IPS-18a (cell line): ENCODE results near the gene C1GALT1.
"Not testable (repeated sequence)": the region's sequence is repeated elsewhere in the genome, so short reads cannot be mapped to it uniquely, and the experiment has no call there.

Experiments
- H3K27ac ChIP-seq: one replicate; pipeline ENCODE4 v1.5.1; 2013; ENCODE audit warnings: low read length
- H3K27me3 ChIP-seq: one replicate; pipeline ENCODE4 v1.6.1; 2013; ENCODE audit warnings: mild to moderate bottlenecking, low read length; ENCODE audit not compliant: control insufficient read depth, insufficient read depth
- H3K36me3 ChIP-seq: one replicate; pipeline ENCODE4 v1.6.1; 2013; ENCODE audit warnings: low read depth, low read length; ENCODE audit not compliant: control insufficient read depth
- H3K4me1 ChIP-seq: one replicate; pipeline ENCODE4 v1.6.1; 2013; ENCODE audit warnings: low read depth, low read length; ENCODE audit not compliant: control insufficient read depth
- H3K4me3 ChIP-seq: one replicate; pipeline ENCODE4 v1.5.1; 2013; ENCODE audit warnings: low read length
- H3K9ac ChIP-seq: one replicate; pipeline ENCODE4 v1.6.1; 2013; ENCODE audit warnings: mild to moderate bottlenecking, low read length, moderate library complexity
- H3K9me3 ChIP-seq: one replicate; pipeline ENCODE4 v1.6.1; 2013; ENCODE audit warnings: low read depth, low read length; ENCODE audit not compliant: control insufficient read depth

C1GALT1 gene

DNA sequence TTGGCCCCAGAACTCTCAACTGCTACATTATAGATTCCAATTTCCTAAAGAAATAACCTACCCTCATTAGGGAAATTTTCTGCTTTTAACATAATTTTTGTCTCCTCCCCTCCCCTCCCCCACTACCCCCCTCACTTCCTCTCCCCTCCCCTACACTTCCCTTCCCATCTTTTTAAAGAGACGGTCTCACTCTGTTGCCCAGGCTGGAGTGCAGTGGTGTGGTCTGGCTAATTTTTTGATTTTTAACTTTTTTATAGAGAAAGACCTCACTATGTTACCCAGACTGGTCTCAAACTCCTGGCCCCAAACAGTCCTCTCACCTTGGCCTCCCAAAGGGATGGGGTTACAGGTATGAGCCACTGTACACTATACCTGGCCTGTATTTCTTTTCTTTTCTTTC lies 30.5 kb upstream of the C1GALT1 start:
- Histone ChIP-seq H3K9me3 (peaks cover 5% of the 10 kb centered on the region), H3K36me3 (no peaks in the 10 kb centered on the region), H3K27ac (no peak overlapping the region), H3K4me3 (no peak overlapping the region), H3K9ac (no peak overlapping the region), H3K27me3 (no peaks in the 10 kb centered on the region), H3K4me1 (no peaks in the 10 kb centered on the region)

DNA sequence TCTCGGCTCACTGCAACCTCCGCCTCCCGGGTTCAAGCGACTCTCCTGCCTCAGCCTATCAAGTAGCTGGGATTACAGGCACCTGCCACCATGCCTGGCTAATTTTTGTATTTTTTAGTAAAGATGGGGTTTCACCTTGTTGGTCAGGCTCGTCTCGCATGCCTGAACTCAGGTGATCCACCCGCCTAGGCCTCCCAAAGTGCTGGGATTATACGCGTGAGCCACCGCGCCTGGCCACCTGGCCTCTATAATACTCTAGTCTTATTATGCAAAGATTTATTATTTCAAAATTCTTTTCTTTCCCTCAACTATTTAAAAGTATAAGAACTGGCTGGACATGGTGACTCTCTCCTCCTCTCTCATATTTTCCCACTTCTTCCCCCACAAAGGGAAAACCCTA lies 30.0 kb upstream of the C1GALT1 start:
- H3K27me3 ChIP-seq: no peaks in the 10 kb centered on the region
- no peak overlapping the region for H3K9ac ChIP-seq
- no peaks in the 10 kb centered on the region for H3K36me3 ChIP-seq
- no peak overlapping the region for H3K4me3 ChIP-seq
- H3K27ac ChIP-seq: no peak overlapping the region
- H3K4me1 ChIP-seq: no peaks in the 10 kb centered on the region
- H3K9me3 ChIP-seq: peaks cover 5% of the 10 kb centered on the region

DNA sequence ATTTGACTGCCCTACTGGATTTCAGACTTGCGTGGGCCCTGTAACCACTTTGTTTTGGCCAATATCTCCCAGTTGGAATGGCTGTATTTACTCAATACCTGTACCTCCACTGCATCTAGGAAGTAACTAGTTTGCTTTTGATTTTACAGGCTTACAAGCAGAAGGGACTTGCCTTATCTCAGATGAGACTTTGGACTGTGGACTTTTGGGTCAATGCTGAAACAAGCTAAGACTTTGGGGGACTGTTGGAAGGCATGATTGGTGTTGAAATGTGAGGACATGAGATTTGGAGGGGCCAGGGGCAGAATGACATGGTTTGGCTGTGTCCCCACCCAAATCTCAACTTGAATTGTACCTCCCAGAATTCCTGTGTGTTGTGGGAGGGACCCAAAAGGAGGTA lies 28.0 kb upstream of the C1GALT1 start:
- not testable (repeated sequence) for H3K9ac ChIP-seq, H3K36me3 ChIP-seq, H3K27ac ChIP-seq, H3K4me3 ChIP-seq, H3K9me3 ChIP-seq, H3K4me1 ChIP-seq, H3K27me3 ChIP-seq

DNA sequence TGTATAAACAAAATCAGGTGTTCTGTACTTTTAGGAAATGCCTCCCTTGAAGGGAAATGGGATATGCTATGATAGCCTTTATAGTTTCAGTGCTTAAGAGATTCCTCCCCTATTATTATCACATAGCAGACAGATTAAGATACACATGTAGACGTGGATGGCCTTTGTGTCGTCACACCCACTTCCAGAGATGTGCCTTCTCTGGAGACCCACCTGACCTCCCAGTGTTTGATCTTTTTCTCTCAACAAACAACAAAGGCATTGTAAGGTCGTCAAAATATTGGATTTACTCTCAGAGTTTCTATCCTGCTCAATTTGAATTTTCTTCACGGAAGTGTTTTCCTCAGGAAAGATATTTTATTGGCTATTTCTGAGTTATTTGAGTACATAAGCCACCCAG lies 25.7 kb upstream of the C1GALT1 start:
- no peak overlapping the region for H3K4me3 ChIP-seq
- H3K9me3 ChIP-seq: peaks cover 5% of the 10 kb centered on the region
- H3K9ac ChIP-seq: no peak overlapping the region
- H3K27ac ChIP-seq: no peak overlapping the region
- H3K36me3 ChIP-seq: no peaks in the 10 kb centered on the region
- H3K4me1 ChIP-seq: no peaks in the 10 kb centered on the region
- H3K27me3 ChIP-seq: no peaks in the 10 kb centered on the region

DNA sequence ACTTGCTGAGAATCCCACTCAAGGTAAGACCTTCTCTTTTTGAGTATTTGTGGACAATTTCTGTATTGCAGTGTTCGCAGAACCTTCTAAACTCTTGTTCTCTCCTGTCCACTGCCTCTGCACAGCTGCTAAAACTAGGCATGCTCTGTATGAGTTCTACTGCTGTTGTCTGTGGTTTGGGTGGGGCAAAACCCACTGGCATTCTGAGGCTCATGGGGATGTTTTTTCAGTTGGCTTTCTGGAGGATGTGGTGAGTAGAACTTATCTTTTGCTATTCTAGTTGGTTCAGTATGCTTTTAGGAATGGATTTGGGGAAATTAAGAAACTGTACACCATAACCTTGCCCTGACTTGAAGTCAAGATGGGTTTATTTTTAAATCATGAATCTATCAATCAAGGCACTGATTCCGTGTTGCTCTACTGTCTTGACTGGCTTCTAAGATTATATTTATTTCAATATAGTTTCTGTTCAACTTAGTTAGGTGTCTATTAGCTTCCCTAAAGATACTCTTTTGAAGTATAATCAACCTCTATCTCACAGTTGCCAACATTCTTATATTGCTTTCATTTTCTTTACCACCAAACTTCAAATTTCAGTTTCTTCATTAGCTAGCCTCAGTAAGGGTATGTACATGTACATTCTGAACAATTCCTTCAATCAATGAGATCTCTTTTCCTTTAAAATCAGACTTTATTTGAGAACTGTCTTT lies 25.0 kb upstream of the C1GALT1 start:
- no peaks in the 10 kb centered on the region for H3K4me1 ChIP-seq
- H3K36me3 ChIP-seq: no peaks in the 10 kb centered on the region
- H3K4me3 ChIP-seq: no peak overlapping the region
- H3K27me3 ChIP-seq: no peaks in the 10 kb centered on the region
- H3K9ac ChIP-seq: no peak overlapping the region
- no peak overlapping the region for H3K27ac ChIP-seq
- peaks cover 5% of the 10 kb centered on the region for H3K9me3 ChIP-seq

DNA sequence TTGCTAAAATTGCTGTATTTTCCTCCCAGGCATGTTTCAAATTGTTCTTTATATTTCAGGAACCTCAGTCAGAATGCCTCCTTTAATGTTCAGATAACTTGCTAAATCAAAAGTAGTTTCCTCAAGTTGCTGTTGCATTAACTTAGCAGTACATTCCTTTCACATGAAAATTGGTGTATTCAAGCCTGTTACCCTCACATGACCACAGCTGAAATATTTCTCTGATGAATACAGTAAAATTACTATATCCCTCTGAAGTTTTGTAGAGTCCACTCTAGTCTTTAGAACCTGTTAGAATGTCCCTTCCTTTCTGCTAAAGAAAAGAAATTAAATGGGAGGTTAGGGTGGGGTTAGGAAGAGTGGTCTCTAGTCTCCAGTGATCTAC lies 24.5 kb upstream of the C1GALT1 start:
- H3K4me1 ChIP-seq: no peaks in the 10 kb centered on the region
- no peak overlapping the region for H3K4me3 ChIP-seq
- H3K9ac ChIP-seq: no peak overlapping the region
- H3K36me3 ChIP-seq: no peaks in the 10 kb centered on the region
- no peaks in the 10 kb centered on the region for H3K27me3 ChIP-seq
- H3K27ac ChIP-seq: no peak overlapping the region
- H3K9me3 ChIP-seq: peaks cover 5% of the 10 kb centered on the region

DNA sequence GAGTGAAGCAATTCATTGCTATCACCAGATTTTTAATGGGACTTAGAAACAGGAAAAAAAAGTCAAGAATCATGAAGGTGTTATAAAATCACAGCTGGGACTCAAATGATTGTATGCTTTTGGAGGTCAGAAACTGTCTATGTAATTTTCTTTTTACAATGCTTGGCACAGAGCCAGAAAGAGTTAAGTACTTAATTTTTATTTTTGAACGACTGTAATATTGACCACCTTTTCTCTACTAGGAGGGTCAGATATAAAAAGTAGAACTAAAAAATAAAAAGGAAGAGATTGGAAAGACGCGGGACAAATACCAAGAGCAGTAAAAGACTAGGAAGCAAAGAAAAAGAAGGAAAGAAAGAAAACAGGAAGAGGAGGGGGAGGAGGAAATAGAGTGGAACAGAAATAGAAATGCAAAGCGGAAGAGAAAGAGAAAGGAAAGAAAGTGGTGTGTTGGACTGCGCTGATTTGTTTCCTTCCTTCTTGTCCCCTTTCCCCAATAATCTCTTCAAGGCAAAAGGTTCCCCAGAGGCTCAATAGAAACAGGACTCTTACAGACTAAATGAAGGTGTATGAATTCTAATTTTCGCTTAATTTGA lies 23.2 kb upstream of the C1GALT1 start:
- no peak overlapping the region for H3K27ac ChIP-seq
- no peaks in the 10 kb centered on the region for H3K4me1 ChIP-seq
- H3K9ac ChIP-seq: no peak overlapping the region
- H3K4me3 ChIP-seq: no peak overlapping the region
- no peaks in the 10 kb centered on the region for H3K36me3 ChIP-seq
- no peaks in the 10 kb centered on the region for H3K27me3 ChIP-seq
- peaks cover 3% of the 10 kb centered on the region for H3K9me3 ChIP-seq

DNA sequence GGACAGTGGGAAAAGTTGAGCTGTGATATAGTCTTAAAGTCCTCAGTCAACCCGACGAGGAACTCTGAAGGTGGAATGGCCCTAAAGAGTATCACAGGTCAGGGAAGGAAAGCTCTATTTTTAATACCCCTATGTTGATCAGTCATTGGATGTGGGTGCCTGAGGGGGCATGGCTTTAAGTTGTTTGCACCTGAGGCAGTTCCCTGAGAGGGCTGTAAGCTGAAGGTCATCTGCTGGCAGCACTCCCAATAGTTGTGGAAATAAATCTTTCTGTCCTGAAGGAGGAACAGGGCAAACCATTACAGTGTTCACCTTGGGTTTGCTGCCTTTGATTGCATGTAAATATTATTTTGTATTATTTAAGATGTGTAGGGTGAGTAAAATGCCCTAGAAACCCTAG lies 17.8 kb upstream of the C1GALT1 start:
- H3K9me3 ChIP-seq: no peaks in the 10 kb centered on the region
- H3K9ac ChIP-seq: no peak overlapping the region
- H3K27ac ChIP-seq: no peak overlapping the region
- no peaks in the 10 kb centered on the region for H3K27me3 ChIP-seq
- H3K36me3 ChIP-seq: no peaks in the 10 kb centered on the region
- H3K4me3 ChIP-seq: no peak overlapping the region
- H3K4me1 ChIP-seq: no peaks in the 10 kb centered on the region

DNA sequence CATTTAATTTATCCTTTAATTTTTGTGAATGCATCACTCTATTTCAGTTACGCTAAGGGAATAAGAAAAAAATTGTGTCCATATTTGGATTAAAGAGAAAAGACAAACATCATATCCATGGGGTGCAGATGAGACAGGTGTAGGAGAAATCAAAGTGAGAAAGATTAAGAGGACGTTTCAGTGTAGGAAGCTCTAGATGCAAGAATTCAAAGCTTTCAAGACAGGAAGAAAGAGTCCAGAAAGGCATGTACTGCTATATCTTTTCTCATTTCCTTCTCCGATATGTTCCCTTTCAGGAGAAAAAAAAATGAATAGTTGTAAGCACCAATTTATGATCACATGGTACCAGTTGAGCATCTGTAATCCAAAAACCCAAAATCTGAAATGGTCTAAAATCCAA lies 17.0 kb upstream of the C1GALT1 start:
- Histone ChIP-seq H3K4me3 (no peak overlapping the region), H3K36me3 (no peaks in the 10 kb centered on the region), H3K27me3 (no peaks in the 10 kb centered on the region), H3K9ac (no peak overlapping the region), H3K27ac (no peak overlapping the region), H3K9me3 (no peaks in the 10 kb centered on the region), H3K4me1 (no peaks in the 10 kb centered on the region)

DNA sequence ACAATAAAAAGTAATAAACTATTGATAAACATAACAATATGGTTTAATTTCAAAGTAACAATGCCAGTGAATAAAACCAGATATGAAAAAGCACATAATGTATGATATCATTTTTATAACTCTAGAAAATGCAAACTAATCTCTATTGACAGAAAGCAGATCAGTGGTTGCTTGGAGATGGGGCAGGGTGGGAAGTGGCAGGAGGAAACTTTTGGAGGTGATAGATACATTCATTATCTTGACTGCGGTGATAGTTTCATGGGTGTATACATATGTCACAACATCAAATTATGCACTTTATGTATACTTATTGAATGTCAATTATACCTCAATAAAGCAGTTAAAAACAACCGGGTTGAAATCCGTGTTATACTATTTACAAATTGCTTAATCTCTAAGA lies 16.0 kb upstream of the C1GALT1 start:
- Histone ChIP-seq H3K27ac (no peak overlapping the region), H3K4me3 (no peak overlapping the region), H3K9me3 (no peaks in the 10 kb centered on the region), H3K27me3 (no peaks in the 10 kb centered on the region), H3K9ac (no peak overlapping the region), H3K36me3 (no peaks in the 10 kb centered on the region), H3K4me1 (no peaks in the 10 kb centered on the region)

DNA sequence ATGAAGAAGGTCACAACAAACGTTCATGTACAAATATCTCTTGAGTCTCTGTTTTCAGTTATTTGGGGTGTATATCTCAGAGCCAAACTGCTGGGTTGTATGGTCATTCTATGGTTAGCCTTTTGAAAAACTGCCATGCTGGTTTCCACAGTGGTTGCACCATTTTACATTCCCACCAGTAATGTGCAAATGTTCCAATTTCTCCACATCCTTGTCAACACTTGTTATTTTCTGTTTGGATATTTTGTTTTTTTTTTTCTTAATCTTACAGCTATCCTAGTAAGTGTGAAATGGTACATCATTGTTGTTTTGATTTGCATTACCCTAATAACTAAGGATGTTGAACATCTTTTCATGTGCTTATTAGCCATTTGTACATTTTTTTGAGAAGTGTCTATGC lies 13.0 kb upstream of the C1GALT1 start:
- H3K36me3 ChIP-seq: no peaks in the 10 kb centered on the region
- no peaks in the 10 kb centered on the region for H3K27me3 ChIP-seq
- no peak overlapping the region for H3K4me3 ChIP-seq
- no peaks in the 10 kb centered on the region for H3K4me1 ChIP-seq
- no peaks in the 10 kb centered on the region for H3K9me3 ChIP-seq
- no peak overlapping the region for H3K27ac ChIP-seq
- no peak overlapping the region for H3K9ac ChIP-seq

DNA sequence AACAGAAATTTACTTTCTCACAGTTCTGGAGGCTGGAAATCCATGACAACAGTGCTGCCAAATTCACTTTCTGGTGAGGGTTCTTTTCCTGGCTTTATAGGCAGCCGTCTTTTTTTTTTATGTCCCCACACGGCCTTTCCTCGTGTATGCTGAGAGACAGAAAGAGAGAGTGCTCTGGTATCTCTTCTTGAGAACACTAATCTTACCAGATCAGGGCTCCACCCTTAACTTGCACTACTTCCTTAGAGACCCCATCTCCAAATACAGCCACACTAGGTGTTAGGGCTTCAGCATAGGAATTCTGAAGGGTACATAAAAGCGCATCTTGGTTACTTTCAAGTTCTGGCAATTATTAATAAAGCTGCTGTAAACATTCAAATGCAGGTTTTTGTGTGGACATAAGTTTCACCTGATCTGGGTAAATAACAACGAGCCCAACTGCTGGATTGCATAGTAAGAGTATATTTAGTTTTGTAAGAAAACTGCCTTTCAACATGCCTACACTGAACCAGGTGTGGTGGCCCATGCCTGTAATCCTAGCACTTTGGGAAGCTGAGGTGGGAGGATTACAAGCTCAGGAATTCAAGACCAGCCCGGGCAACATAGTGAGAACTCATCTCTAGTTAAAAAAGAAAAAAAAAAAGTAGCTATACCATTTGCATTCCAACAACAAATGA lies 8.2 kb upstream of the C1GALT1 start:
- Histone ChIP-seq H3K4me3 (no peak overlapping the region), H3K9me3 (no peaks in the 10 kb centered on the region), H3K27ac (no peak overlapping the region), H3K27me3 (no peaks in the 10 kb centered on the region), H3K36me3 (no peaks in the 10 kb centered on the region), H3K4me1 (peaks cover 17% of the 10 kb centered on the region), H3K9ac (no peak overlapping the region)
